ENCODE measurements around the gene MTA3.
"Not testable (repeated sequence)": the region's sequence is repeated elsewhere in the genome, so short reads cannot be mapped to it uniquely, and the experiment has no call there.

Gene MTA3

DNA sequence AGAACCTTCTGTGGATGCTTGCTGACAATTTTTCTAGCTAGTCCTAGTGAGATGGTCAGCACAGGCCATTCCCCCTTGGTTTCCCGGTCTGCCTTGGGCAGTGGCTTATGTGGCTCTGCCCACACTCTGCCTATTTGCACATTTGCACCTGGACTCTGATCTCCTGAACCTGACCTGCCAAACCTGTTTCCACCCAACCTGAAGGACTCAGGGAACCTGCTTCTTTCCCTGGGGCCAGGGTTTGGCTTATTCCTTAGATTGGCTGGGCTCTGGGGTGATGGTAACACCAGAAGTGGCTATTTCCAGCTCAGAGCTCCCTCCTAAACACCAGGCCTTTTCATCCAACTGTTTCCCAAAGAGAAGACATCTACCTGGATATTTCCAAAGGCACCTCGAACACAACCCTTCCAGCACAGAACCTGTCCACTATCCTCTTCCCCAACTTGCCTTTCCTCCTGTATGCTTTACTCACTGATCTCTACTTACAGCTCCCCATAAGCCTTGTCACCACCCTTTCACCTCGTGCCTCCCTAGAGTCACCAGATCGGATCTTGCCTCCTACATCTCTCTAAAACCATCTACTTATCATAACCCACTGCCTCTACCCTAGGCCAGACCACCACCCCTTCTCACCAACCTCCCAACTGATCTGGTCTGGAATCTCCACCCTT is 5.8 kb upstream of the MTA3 start:
- DNase-seq, result no peak
- intact Hi-C loops (cut with DNase I), result loop anchor here (10.0 kb wide), 1 partner anchor 68 kb away; the partner anchor contains the start of gene KCNG3

DNA sequence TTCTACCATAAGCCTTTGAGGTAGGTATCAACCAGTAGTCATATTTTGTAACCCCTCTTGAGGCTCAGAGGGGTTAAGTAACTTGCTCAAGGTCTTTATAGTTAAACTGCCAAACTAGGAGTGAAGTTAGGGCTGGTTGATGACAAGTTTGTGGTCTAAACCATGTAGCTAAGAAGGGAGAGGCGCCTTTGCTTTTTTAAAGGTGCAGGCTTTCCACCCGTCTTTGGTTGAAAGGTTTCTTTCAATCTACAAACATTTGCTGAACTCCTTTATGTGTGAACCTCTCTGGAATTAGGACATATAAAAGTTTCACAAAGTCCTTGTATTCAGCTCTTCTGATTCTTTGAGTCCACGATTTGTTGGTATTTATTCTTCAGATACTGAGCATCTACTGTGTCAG is 2.4 kb upstream of the MTA3 start:
- no peak for DNase-seq
- intact Hi-C loops (cut with DNase I), result loop anchor here (10.0 kb wide), 1 partner anchor 71 kb away; the partner anchor contains the start of gene KCNG3

DNA sequence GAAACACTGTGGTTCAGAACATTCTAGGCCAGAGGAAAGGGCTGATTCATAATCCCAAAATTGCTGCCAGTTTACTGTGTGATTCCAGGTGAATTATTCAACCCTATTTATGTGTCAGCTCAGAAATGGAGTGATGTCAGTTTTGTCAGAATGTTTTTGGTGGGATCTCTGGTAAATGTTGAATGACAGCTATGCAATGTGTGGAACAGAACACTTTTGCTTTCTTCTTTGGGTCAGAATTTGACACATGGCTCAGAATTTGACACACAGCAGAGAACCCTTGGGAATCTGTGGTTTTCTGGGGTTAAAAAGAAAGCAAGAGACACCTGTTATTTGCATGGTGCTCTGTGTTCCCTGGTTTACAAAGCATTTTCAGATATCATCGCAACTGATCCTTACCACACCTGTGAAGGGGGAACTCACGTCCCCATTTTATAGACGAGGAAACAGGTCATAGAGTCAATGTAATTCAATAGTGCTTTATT is 1.6 kb upstream of the MTA3 start:
- intact Hi-C loops (cut with DNase I), result loop anchor here (10.0 kb wide), 1 partner anchor 72 kb away; the partner anchor contains the start of gene KCNG3
- peak in 1 of 42 donors; percentile 7 for DNase-seq

DNA sequence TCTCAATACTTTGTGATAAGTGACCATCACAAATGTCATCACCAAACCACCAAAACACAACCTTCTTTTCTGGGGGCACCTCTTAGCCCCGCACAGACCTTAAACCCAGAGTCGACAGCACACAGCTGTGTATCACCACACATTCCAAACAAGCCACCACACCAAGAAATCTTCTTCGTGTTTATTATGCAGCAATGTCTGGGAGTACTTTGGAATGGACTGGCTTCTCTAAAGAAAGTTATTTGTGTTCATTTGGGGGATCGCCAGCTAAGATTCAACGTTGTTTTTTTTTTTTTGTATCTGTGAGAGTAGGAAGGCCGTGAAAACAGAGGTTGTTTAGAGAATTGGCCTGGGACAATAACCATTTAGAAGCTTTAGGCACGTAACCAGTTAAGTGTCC is 1.1 kb upstream of the MTA3 start:
- intact Hi-C loops (cut with DNase I), result loop anchor here (10.0 kb wide), 1 partner anchor 73 kb away; the partner anchor contains the start of gene KCNG3

DNA sequence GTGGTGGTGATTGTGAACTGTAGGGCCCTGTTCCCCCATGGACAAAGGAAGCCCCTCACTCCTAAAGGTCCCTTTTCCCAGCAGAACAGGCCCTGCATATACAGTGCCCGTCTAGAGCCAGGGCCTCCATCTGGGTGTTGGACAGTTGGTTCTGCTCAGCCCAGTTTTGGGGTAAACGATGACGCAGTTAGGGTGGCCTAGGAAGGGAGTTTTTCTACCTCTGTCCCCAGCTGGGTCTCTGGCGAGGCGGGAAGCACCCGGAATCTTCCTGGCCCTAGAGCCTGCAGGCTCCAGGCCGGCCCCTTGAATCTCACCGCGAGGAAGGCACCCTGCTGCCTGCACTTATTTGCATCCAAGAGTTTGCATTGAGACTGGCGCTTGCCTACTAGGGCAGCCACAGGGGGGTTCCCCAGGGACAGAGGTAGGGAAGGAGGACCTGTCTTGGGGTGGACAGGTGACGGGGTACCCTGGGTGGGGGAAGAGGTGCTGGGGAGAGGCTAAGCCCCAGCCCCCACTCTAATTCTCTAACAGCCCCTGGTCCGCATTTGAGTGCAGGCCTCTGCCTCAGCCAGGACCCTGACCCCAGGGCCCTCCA is 529 bp upstream of the MTA3 start:
- intact Hi-C loops (cut with DNase I), result loop anchor here (10.0 kb wide), 1 partner anchor 73 kb away; the partner anchor contains the start of gene KCNG3

More for the DNA sequence above, 1.1 kb upstream of the MTA3 start:
- DNase-seq, result no peak

DNA sequence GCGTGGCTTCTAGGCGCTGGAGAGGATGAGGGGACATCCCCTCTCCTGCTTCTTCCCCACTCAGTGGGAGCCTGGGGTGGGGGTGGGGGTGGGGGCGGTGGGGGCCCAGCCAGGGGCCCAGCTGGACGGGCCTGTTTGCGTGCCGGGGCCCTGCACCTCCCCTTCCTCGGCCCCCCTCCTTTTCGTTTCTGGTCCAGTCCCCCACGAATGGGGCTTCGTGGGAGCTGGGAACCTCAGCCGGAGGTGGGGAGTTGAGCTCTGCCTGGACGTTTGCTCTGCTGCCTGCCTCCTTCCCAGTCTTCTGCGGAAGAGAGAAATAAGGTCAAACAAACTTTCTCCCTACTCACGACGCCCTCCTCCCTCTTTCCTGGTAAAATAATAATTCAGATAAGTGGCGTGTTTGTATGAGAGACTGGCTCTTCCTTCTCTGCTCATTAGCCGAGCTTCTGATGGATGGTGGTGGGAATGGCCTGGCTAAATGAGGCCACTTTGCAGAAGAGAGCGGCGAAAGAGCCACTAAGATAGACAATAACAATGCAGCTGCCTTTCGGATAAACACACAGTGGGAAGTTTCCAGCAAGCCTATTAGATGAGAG is 782 bp downstream of the MTA3 start:
- intact Hi-C loops (cut with DNase I), result loop anchor here (10.0 kb wide), 1 partner anchor 74 kb away; the partner anchor contains the start of gene KCNG3
- DNase-seq, result peak in 34 of 42 donors; percentile 10 to 61 (median 28)

More for the DNA sequence above, 529 bp upstream of the MTA3 start:
- DNase-seq, result peak in 41 of 42 donors; percentile 17 to 64 (median 36)

DNA sequence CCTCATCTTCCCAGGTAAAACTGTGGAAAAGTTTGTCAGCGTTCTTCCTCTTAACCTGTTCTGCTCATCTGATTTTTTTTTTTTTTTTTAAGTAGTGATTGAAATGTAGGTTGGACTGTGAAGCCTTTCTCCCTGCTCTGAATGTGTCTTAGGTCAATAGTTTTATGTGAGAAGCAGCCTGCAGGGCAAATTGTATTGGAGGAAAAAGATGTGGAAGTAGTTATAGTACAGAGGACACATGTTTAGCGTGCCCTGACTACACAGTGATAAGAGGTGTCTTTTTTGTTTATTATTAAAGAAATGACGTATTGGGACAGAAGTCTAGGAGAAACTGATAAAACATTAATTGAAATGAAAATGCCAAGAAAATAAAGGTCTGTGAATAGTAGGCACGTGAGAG is 1.5 kb downstream of the MTA3 start:
- no peak for DNase-seq
- intact Hi-C loops (cut with DNase I), result loop anchor here (10.0 kb wide), 1 partner anchor 75 kb away; the partner anchor contains the start of gene KCNG3

DNA sequence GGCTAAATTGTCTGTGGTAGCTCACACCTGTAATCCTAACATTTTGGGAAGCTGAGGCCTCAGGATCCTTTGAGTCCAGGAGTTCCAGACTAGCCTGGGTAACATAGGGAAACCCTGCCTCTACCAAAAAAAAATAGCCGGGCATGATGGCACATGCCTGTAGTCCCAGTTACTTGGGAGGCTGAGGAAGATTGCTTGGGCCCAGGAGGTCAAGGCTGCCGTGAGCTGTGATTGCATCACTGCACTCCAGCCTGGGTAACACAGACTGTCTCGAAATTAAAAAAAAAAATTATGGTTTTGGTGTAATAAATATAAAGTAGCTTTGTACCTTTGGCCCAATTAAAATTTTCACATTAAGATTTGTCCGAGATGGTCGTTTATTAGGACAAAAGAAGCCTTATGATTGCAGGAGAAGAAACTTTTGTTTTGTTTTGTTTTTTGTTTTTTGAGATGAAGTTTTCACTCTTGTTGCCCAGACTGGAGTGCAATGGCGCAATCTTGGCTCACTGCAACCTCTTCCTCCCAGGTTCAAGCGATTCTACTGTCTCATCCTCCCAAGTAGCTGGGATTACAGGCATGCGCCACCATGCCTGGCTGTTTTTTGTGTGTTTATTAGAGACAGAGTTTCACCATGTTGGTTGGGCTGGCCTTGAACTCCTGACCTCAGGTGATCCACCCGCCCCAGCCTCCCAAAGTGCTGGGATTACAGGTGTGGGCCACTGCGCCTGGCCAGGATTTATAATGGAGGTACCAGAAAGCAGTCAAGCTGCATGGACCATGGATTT is 4.1 kb downstream of the MTA3 start:
- intact Hi-C loops (cut with DNase I), result no loop called here
- DNase-seq, result peak in 2 of 42 donors; percentile 6 to 13

DNA sequence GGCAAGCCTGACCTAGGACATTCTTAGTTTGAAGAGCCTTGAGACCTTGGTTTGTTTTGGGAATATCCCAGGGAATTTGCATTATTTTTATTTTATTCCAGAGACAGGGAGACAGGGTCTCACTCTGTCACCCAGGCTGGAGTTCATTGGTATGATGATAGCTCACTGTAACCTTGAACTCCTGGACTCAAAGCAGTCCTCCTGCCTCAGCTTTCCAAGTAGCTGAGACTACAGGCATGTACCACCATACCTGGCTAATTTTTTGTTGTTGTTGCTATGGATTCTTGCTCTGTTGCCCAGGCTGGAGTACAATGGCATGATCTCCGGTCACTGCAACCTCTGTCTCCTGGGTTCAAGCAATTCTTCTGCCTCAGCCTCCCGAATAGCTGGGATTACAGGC is 4.8 kb downstream of the MTA3 start:
- intact Hi-C loops (cut with DNase I), result no loop called here
- DNase-seq, result no peak

DNA sequence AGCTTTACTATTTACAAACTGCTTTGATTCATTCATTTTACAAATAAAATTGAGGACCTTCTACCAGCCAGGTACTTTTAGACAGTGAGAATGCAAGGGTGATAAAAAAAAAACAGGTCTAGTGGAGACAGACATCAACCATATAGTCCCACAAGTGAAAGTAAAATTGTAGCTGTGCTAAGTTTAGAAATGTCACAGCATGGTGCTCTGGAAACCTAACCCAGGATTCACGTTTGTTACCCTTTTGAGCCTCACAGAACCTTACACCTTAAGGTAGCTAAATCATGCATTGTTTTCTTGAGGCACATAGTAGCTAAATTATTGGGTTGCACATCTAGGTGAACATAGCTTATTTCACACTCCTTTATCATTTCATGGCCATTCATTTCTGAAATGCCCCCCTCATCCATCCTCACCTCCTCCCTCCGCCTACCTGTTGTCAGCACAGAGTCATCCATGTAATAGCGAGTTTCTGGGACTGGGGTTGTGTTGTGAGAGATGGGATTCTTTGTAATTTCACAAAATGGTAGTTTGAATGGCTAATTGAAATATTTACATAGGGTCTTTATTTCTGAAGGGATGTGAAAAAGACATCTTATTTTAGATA is 7.1 kb downstream of the MTA3 start:
- intact Hi-C loops (cut with DNase I), result no loop called here
- DNase-seq, result peak in 1 of 42 donors; percentile 3

DNA sequence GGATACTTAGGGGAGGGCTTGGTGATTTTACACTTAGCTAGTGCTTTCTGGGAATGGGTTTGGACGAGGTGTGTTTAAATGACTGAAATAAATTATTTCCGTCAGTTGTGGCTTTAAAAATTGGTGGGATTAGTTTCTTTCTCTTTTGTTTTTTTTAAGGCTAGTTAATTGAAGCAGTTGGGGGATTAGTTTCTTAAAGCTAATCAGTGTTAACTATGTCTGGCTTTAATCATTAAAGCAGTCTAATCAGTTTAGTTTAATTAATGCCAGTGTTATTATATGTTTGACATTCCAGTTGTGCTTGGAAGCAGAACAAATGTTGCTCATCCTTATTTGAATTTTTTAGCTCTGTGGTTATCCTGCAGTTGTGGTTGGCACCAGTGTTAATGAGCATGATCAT is 10.2 kb downstream of the MTA3 start:
- DNase-seq, result no peak
- intact Hi-C loops (cut with DNase I), result no loop called here

DNA sequence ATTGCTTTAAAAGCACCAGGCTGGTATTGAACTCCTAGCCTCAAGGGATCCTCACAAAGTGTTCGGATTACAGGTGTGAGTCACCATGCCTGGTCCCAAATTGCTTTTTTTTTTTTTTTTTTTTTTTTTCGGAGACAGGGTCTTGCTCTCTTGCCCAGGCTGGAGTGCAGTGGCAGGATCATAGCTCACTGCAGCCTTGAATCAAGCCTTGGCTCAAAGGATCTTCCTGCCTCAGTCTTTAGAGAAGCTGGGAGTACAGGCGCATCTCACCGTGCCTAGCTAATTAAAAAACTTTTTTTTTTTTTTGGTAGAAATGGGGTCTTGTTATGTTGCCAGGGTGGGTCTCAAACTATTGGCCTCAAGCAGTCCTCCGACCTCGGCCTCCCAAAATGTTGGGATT is 12.8 kb downstream of the MTA3 start:
- intact Hi-C loops (cut with DNase I), result no loop called here
- peak in 1 of 42 donors; percentile 9 for DNase-seq

DNA sequence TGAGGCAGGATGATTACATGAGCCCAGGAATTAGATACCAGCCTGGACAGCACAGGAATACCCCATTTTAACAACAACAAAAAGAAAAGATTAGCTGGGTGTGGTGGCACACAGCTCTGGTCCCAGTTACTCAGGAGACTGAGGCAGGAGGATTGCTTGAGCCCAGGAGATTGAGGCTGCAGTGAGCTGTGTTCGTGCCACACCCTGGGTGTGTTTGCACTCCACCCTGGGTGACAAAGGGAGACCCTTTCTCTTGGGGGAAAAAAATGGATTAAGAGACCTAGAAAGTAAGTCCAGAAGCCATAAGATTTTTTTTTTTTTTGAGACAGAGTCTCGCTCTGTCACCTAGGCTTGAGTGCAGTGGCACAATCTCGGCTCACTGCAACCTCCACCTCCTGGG is 16.2 kb downstream of the MTA3 start:
- DNase-seq, result peak in 1 of 42 donors; percentile 0
- intact Hi-C loops (cut with DNase I), result not testable (repeated sequence)

DNA sequence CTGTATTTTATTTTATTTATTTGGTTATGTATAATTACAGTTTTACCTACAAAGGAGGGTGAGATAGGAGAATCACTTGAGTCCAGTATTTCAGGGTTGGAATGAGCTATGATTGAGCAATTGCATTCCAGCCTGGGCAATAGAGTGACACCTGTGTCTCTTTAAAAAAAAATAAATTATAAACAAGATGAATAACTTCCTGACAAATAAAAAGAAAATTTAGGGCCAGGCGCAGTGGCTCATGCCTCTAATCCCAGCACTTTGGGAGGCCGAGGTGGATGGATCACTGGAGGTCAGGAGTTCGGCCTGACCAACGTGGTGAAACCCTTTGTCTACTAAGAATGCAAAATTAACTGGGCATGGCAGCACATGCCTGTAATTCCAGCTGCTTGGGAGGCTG is 17.3 kb downstream of the MTA3 start:
- intact Hi-C loops (cut with DNase I), result no loop called here
- DNase-seq, result peak in 1 of 42 donors; percentile 7

DNA sequence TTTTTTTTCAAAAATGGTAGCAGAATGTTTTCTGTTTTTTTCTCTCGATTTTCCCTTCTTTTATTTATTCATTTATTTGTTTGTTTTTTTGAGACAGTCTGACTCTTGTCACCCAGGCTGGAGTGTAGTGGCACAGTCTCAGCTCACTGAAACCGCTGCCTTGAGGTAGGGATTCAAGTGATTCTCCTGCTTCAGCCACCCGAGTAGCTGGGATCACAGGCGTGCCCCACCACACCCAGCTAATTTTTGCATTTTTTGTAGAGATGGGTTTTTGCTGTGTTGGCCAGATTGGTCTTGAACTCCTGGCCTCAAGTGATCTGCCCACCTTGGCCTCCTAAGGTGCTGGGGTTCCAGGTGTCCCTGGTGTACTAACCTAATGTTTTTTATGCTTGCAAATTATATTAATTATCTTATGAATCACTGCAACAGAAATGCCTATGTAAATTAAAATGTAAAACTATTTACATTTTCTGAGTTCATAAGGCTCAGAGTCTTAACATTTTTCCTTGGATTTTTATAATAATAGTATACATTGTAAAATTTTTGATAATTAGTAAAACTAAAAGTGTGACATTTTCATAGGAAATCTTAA is 19.2 kb downstream of the MTA3 start:
- peak in 1 of 42 donors; percentile 16 for DNase-seq
- intact Hi-C loops (cut with DNase I), result no loop called here

DNA sequence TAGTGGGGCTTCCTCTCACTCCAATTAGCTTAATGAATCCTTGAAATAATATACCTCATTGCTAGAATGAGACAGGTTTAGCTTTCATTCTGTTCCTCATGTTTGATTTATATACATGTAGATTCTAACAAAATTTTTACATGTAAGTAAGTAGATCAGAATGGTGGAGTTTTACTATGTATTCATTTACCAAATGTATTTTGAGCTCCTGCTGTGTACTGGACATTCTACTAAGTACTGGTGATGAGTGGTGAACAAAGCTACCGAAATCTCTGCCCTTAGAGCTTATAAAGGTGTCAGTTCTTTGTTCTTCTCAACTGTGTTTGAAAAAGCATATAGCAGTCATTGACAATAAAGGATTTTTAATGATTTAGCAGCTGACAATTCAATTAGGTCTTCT is 19.7 kb downstream of the MTA3 start:
- intact Hi-C loops (cut with DNase I), result no loop called here

DNA sequence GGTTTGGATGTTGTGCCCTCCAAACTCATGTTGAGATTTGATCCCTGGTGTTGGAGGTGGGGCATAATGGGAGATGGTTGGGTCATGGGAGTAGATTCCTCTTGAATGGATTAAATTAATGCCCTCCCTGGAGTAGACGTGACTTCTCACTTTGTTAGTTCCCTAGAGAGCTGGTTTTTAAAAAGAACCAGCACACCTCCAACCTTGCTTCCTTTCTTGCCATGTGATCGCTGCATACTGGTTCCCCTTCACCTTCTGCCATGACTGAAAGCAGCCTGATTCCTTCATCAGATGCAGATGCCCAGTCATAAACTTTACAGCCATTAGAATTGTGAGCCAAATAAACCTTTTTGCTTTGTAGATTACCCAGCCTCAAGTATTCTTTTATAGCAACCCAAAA is 21.7 kb downstream of the MTA3 start:
- DNase-seq, result no peak
- intact Hi-C loops (cut with DNase I), result no loop called here

More for the DNA sequence above, 19.7 kb downstream of the MTA3 start:
- DNase-seq, result no peak

DNA sequence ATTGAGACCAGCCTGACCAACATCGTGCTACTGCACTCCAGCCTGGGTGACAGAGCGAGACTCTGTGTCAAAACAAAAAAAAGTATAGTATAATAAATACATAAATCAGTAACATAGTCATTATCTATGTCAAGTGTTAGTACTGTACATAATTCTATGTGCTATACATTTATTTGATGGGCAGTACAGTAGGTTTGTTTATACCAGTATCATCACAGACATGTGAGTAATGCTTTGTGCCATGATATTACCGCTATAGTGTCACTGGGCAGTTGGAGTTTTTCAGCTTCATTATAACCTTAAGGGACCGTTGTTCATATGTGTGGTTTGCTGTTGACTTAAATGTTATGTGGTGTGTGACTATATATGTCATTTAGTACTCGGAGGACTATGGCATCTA is 24.9 kb downstream of the MTA3 start:
- intact Hi-C loops (cut with DNase I), result no loop called here
- no peak for DNase-seq

Data from head of caudate nucleus (tissue), 42 donors.